Measurements from ENCODE around the gene SLC22A3.

DNA sequence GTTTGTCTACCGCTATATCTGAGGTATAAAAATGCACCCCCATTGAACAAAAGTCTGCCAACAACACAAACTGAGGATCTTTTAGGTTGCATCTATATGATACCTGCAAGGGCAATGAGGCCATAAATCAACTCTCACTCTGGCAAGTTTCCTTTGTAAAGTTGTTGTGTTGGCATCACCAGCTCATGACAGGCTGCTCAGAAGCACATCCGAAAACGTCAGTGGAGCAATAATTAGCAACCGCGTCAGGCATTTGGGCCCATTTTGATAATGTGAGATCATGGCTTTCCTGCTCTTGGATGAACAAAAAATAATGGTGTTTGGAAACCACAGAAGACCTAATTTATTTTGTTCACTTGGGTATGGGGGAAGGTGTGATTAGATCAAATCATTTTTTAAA is 12.0 kb upstream of the SLC22A3 start:
- TF ChIP-seq NR2C2 (CRISPR knock-in tag; IDR thresholded peaks at IDR 0.05; ENCODE audit: borderline replicate concordance) (no peak), HIC2 (CRISPR knock-in tag; IDR thresholded peaks at IDR 0.05; ENCODE audit: low read depth) (no peak), HMG20A (CRISPR knock-in tag; IDR thresholded peaks at IDR 0.05; ENCODE audit: borderline replicate concordance) (no peak), IRF2 (CRISPR knock-in tag; IDR thresholded peaks at IDR 0.05) (no peak), ZNF160 (CRISPR knock-in tag; IDR thresholded peaks at IDR 0.05) (no peak), CAMTA2 (CRISPR knock-in tag; IDR thresholded peaks at IDR 0.05; ENCODE audit: borderline replicate concordance) (no peak), ZFP1 (CRISPR knock-in tag; IDR thresholded peaks at IDR 0.05) (no peak), POLR2AphosphoS5 (IDR thresholded peaks at IDR 0.05; ENCODE audit: low read depth, low read length) (no peak), RCOR2 (CRISPR knock-in tag; IDR thresholded peaks at IDR 0.05) (no peak), POLR2A (IDR thresholded peaks at IDR 0.05; ENCODE audit: insufficient read depth in 1 of 2, low read depth in 2 of 2, low read length in 2 of 2) (no peak)
- TF ChIP-seq, protein P1, sequence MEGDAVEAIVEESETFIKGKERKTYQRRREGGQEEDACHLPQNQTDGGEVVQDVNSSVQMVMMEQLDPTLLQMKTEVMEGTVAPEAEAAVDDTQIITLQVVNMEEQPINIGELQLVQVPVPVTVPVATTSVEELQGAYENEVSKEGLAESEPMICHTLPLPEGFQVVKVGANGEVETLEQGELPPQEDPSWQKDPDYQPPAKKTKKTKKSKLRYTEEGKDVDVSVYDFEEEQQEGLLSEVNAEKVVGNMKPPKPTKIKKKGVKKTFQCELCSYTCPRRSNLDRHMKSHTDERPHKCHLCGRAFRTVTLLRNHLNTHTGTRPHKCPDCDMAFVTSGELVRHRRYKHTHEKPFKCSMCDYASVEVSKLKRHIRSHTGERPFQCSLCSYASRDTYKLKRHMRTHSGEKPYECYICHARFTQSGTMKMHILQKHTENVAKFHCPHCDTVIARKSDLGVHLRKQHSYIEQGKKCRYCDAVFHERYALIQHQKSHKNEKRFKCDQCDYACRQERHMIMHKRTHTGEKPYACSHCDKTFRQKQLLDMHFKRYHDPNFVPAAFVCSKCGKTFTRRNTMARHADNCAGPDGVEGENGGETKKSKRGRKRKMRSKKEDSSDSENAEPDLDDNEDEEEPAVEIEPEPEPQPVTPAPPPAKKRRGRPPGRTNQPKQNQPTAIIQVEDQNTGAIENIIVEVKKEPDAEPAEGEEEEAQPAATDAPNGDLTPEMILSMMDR (CRISPR knock-in tag; IDR thresholded peaks at IDR 0.05) = no peak

Data from HepG2 (cell line).